ENCODE results near the gene PHGDH. TPM values are rescaled to one million over a fixed set of nuclear protein-coding genes. Genes with fewer than 3 reads are reported as not detected.

Gene PHGDH
- 100 to 1,000 TPM; 238 to 292 (median 288) TPM for polyA plus RNA-seq (ENCODE audit: insufficient read length in 3 of 3)

- peak in 2 of 3 donors; percentile 48 to 71 for DNase-seq (ENCODE audit: low read depth in 3 of 3, low spot score in 2 of 3)
Observed at GRCh38 chr1:119711804-119712341, at the start of gene PHGDH. PHGDH (plus strand) TSS chr1:119711934; CDS start chr1:119712023, 89 bp downstream.

- DNase-seq (ENCODE audit: low read depth in 3 of 3, low spot score in 2 of 3) = no peak
Observed at GRCh38 chr1:119662034-119662437, 49.7 kb upstream of the PHGDH start.

GRCh38 chr1:119664067-119664466 is 47.7 kb upstream of the PHGDH start:
- DNase-seq (ENCODE audit: low read depth in 3 of 3, low spot score in 2 of 3) = no peak

- no peak for DNase-seq (ENCODE audit: low read depth in 3 of 3, low spot score in 2 of 3)
Observed at GRCh38 chr1:119667173-119667572, 44.6 kb upstream of the PHGDH start.

- DNase-seq (ENCODE audit: low read depth in 3 of 3, low spot score in 2 of 3) = no peak
Observed at GRCh38 chr1:119670898-119671297, 40.8 kb upstream of the PHGDH start.

GRCh38 chr1:119673171-119673940 is 38.4 kb upstream of the PHGDH start:
- no peak for DNase-seq (ENCODE audit: low read depth in 3 of 3, low spot score in 2 of 3)

GRCh38 chr1:119674111-119674526 is 37.6 kb upstream of the PHGDH start:
- no peak for DNase-seq (ENCODE audit: low read depth in 3 of 3, low spot score in 2 of 3)

- no peak for DNase-seq (ENCODE audit: low read depth in 3 of 3, low spot score in 2 of 3)
Observed at GRCh38 chr1:119674835-119675289, 36.9 kb upstream of the PHGDH start.

GRCh38 chr1:119675349-119676345 is 36.1 kb upstream of the PHGDH start:
- DNase-seq (ENCODE audit: low read depth in 3 of 3, low spot score in 2 of 3) = peak; percentile 84 to 88 (median 86)

- no peak for DNase-seq (ENCODE audit: low read depth in 3 of 3, low spot score in 2 of 3)
Observed at GRCh38 chr1:119676571-119677206, 35.0 kb upstream of the PHGDH start.

GRCh38 chr1:119679223-119679622 is 32.5 kb upstream of the PHGDH start:
- no peak for DNase-seq (ENCODE audit: low read depth in 3 of 3, low spot score in 2 of 3)

GRCh38 chr1:119680193-119680592 is 31.5 kb upstream of the PHGDH start:
- DNase-seq (ENCODE audit: low read depth in 3 of 3, low spot score in 2 of 3) = no peak

- no peak for DNase-seq (ENCODE audit: low read depth in 3 of 3, low spot score in 2 of 3)
Observed at GRCh38 chr1:119680723-119681122, 31.0 kb upstream of the PHGDH start.

- no peak for DNase-seq (ENCODE audit: low read depth in 3 of 3, low spot score in 2 of 3)
Observed at GRCh38 chr1:119681560-119681959, 30.2 kb upstream of the PHGDH start.

GRCh38 chr1:119682141-119682540 is 29.6 kb upstream of the PHGDH start:
- DNase-seq (ENCODE audit: low read depth in 3 of 3, low spot score in 2 of 3) = no peak

- no peak for DNase-seq (ENCODE audit: low read depth in 3 of 3, low spot score in 2 of 3)
Observed at GRCh38 chr1:119683893-119684292, 27.8 kb upstream of the PHGDH start.

GRCh38 chr1:119686661-119687060 is 25.1 kb upstream of the PHGDH start:
- DNase-seq (ENCODE audit: low read depth in 3 of 3, low spot score in 2 of 3) = no peak

GRCh38 chr1:119687434-119688079 is 24.2 kb upstream of the PHGDH start:
- DNase-seq (ENCODE audit: low read depth in 3 of 3, low spot score in 2 of 3) = no peak

- DNase-seq (ENCODE audit: low read depth in 3 of 3, low spot score in 2 of 3) = no peak
Observed at GRCh38 chr1:119688810-119689209, 22.9 kb upstream of the PHGDH start.

- DNase-seq (ENCODE audit: low read depth in 3 of 3, low spot score in 2 of 3) = no peak
Observed at GRCh38 chr1:119689511-119689910, 22.2 kb upstream of the PHGDH start.
